H7 (cell line): ENCODE measurements around the gene FBXO2. TPM values are rescaled to one million over a fixed set of nuclear protein-coding genes. Genes with fewer than 3 reads are reported as not detected.
"Not testable (repeated sequence)": the region's sequence is repeated elsewhere in the genome, so short reads cannot be mapped to it uniquely, and the experiment has no call there.

Source experiments
- DNase-seq: peaks from one replicate; pipeline ENCODE4 v3.0.0; 2012
- H3K27me3 ChIP-seq: 2 replicates; pipeline ENCODE4 v1.6.0; 2011; ENCODE audit warnings: mild to moderate bottlenecking, low read length; ENCODE audit not compliant: control insufficient read depth, insufficient read depth
- H3K36me3 ChIP-seq: replicated peaks from 2 replicates; pipeline ENCODE4 v1.5.1; 2011; ENCODE audit warnings: low read length; ENCODE audit not compliant: control insufficient read depth, insufficient read depth
- H3K4me3 ChIP-seq: 2 replicates; pipeline ENCODE4 v1.5.1; 2011; ENCODE audit warnings: low read depth, mild to moderate bottlenecking, control low read depth, low read length, moderate library complexity; ENCODE audit not compliant: insufficient read depth
- total RNA-seq: library from RNA; depleted of rRNA; stranded (reverse); fragments of >200 nt; shearing (Covaris generic); gene quantifications from 2 replicates; pipeline ENCODE4 v1.2.3, GENCODE V29; 2014

Gene FBXO2
- total RNA-seq, 1 experiment from 2014 or later: 46.7 TPM

DNA sequence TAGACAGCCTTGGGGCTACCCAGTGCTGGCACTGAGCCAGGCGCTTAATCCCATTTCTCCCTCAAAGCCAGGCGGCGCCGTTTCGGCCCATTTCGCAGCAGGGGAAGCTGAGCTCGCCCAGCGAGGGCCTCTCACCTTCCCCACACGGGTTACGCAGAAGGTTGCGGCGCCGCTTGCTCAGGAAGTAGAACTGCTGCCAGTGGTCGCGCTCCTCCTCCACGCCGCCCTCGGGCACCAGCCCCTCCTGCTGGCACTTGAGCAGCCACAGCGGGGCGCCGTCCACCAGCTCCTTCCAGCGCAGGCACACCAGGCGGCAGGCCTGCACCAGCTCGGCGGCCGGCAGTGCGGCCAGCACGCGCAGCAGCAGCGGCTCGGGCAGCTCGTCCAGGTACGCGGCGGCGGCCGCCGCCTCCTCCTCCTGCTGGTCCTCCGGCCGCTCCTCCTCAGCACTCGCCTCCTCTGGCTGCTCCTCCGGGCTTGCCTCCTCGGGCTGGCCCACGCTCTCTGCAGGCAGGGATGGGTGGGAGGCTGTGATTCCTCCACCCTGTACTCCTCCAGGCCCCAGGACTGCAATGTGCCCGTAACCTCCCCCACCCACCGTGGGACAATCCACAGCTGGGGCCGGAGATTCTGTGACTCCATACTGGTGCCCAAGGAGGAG, 3.8 kb downstream of the FBXO2 start:
- peak; percentile 87 for DNase-seq
- H3K36me3 ChIP-seq: no peaks in the 10 kb centered on the region; the same call in 1 of the 2 replicates
- peaks cover 51% of the 10 kb centered on the region for H3K27me3 ChIP-seq
- H3K4me3 ChIP-seq: peak overlapping the region; percentile 16; the same call in 1 of the 2 replicates

DNA sequence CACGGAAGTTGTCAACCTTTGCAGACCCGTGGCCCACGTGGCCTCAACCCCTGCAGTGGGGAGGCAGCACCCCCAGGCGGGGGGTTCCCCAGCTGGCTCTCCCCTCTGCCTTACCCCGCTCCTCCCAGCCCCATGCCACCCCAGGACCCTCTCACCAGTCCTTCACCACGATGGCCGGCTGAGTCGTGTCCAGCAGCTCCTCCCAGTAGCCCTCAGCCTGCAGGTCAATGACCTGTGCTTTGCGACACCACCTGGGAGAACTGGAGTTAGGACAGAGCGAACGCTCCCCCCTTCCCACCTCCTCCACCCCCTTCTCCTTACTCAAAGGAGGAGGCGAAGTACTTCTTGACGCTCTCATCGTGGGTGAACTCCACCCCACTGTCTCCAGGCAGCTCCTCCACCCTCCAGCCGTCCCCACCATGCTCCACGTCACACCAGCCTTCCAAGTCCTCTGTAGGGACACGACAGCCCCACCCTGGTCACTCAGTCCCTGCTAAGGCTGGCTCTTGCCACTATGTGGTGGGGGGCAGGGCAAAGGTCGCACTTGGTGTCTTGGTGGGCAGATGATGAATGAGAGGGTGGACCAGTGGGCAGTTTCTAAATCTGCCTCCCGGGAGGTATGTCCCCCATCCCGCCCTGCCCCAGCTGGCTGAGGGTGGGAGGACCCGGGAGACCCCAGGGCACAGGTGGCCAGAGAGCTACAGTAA, 4.5 kb downstream of the FBXO2 start:
- DNase-seq: no peak
- no peak overlapping the region for H3K4me3 ChIP-seq
- peaks cover 51% of the 10 kb centered on the region for H3K27me3 ChIP-seq
- H3K36me3 ChIP-seq: no peaks in the 10 kb centered on the region; the same call in 1 of the 2 replicates

- H3K36me3 ChIP-seq: no peaks in the 10 kb centered on the region; the same call in 1 of the 2 replicates
- no peak for DNase-seq
- H3K27me3 ChIP-seq: peaks cover 51% of the 10 kb centered on the region
- peak overlapping the region; percentile 44 for H3K4me3 ChIP-seq
These were observed 5.0 kb downstream of the FBXO2 start for GRCh38 chr1:11649237-11649623.

DNA sequence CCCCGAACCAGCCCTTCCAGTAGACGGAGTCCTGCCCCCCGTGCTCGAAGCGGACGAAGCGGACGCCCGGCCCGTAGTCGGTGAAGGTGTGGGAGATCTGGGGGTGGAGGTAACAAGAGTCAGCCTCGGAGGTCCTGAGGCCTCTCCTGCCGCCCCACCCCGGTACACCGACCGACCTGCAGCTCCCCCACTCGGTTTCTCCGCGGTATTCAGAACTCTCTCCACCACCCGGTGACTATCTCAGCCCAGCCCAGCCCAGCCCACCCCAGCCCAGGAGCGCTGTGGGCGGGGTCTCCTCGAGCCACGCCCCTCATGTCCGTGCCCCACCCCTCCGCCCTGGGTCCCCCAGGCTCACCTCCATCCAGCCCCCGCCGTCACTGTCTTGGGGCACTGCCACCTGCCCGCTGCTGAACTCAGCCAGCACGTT, 5.5 kb downstream of the FBXO2 start:
- Histone ChIP-seq H3K36me3 (no peaks in the 10 kb centered on the region; the same call in 1 of the 2 replicates), H3K27me3 (peaks cover 47% of the 10 kb centered on the region), H3K4me3 (peak overlapping the region; percentile 44)
- peak; percentile 96 for DNase-seq

DNA sequence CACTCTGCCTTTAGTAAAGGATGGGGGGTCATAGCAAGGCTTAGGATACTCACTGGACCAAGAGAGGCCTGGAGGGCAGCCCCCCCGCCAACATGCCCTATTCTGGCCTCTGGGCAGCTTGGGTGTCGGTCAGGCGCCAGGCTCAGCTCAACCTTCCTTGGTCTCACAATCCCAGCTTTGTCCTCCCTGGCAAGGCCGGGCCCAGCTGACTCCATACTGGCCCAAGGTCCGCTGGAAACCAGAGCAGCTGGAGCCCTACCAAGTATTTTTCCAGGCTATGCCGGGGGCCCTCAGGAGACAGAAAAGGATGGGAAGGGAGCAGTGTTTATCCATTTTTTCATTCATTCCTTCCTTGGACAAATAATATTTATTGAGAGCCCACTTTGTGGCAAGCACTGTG, 6.2 kb downstream of the FBXO2 start:
- Histone ChIP-seq H3K4me3 (no peak overlapping the region), H3K27me3 (peaks cover 41% of the 10 kb centered on the region), H3K36me3 (no peaks in the 10 kb centered on the region; the same call in 1 of the 2 replicates)
- no peak for DNase-seq

DNA sequence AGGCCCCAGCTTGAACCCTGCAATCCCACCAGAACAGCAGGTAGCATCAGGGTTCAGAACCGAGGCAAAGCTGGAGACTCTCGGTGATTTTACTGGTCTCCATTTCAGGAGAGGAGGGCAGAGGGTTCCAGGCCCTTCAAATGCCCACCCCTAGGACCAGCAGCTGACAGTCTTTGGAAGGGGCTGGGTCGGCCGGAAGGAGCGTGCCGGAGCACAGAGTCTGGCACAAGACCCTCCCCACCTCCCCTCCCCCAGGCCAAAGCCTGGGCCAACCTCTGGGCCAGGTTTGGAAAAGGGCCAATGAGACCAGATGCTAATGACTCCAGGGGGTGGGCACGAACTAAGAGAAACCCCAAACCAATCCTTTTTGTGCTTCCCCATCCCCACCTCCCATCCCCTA, 6.9 kb downstream of the FBXO2 start:
- Histone ChIP-seq H3K27me3 (peaks cover 35% of the 10 kb centered on the region), H3K36me3 (no peaks in the 10 kb centered on the region; the same call in 1 of the 2 replicates), H3K4me3 (no peak overlapping the region)
- DNase-seq: no peak

DNA sequence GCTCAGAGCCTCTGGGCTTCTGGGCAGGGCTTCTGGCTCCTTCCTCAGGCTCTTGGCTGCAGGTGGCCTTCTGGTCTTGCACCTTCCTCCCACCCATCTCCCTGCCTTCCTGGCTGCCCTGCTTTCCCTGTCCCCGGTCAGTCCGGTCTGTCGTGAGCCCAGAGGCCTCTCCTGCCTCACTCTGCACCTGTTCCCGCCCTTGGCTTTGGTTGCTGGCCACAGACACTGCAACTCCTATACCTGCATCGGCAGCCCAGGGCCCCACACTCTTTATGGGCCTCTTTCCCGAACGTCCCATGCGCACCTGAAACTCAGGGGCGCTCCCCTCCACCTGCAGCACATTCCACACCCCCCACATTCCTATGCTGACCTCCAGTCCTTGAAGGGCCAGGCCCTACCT, 7.9 kb downstream of the FBXO2 start:
- H3K36me3 ChIP-seq: no peaks in the 10 kb centered on the region; the same call in 1 of the 2 replicates
- H3K27me3 ChIP-seq: peaks cover 32% of the 10 kb centered on the region
- H3K4me3 ChIP-seq: no peak overlapping the region
- no peak for DNase-seq

DNA sequence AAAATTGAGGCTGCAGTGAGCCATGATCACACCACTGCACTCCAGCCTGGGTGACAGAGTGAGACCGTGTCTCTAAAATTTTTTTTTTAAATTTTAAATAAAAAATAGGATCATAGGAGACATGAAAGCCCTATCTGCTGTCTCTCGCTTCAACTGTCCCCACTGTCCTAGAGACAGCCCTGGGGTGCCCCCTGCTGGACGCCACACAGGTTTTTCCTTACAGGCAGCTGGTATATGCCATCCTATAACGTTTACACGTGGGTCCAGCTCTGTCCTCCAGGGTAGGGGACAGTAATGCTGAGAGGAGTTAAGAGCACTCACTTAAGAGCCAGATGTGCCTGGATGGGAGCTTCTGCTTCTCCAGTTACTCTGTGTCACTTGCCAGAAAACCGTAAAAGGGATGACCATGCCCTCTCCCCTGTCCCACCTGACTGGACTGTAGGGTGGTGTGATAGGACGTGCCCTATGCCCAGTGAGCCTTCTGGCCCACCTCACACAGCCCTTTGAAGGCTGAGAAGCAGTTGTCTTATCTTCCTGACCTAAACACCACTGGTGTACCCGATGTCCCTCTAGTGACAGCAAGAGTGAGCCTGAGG, 8.5 kb downstream of the FBXO2 start:
- peak; percentile 86 for DNase-seq
- peaks cover 26% of the 10 kb centered on the region for H3K27me3 ChIP-seq
- no peaks in the 10 kb centered on the region; the same call in 1 of the 2 replicates for H3K36me3 ChIP-seq
- H3K4me3 ChIP-seq: no peak overlapping the region

GRCh38 chr1:11645270-11645669, 9.0 kb downstream of the FBXO2 start:
- no peak for DNase-seq
- no peaks in the 10 kb centered on the region; the same call in 1 of the 2 replicates for H3K36me3 ChIP-seq
- H3K4me3 ChIP-seq: no peak overlapping the region
- peaks cover 22% of the 10 kb centered on the region for H3K27me3 ChIP-seq

- Histone ChIP-seq H3K4me3 (no peak overlapping the region), H3K36me3 (no peaks in the 10 kb centered on the region; the same call in 1 of the 2 replicates), H3K27me3 (peaks cover 9% of the 10 kb centered on the region; the same call in 1 of the 2 replicates)
- no peak for DNase-seq
These were observed 10.4 kb downstream of the FBXO2 start for GRCh38 chr1:11643782-11644181.

DNA sequence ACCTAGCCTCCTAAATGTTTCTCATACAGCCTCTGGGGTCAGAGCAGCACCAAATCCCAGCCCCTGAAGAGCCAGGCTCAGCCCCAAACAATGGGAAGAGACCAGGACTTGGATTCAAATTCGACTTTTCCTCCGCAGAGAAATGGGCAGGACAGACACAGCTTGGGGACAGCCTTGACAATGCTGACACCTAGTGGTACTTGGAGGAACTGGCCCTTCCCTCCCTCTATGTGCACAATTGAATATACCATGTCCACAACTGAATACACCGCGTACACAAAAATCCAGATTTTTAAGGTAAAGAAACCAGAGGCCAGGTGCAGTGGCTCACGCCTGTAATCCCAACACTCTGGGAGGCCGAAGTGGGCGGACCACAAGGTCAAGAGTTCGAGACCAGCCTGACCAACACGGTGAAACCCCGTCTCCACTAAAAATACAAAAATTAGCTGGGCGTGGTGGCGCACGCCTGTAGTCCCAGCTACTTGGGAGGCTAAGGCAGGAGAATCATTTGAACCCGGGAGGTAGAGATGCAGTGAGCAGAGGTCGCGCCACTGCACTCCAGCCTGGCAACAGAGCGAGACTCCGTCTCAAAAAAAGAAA, 11.7 kb downstream of the FBXO2 start:
- H3K36me3 ChIP-seq, H3K4me3 ChIP-seq, H3K27me3 ChIP-seq: not testable (repeated sequence)
- DNase-seq: peak; percentile 88

- no peaks in the 10 kb centered on the region; the same call in 1 of the 2 replicates for H3K36me3 ChIP-seq
- no peaks in the 10 kb centered on the region for H3K27me3 ChIP-seq
- DNase-seq: no peak
These were observed 12.4 kb downstream of the FBXO2 start for GRCh38 chr1:11641776-11642305.

DNA sequence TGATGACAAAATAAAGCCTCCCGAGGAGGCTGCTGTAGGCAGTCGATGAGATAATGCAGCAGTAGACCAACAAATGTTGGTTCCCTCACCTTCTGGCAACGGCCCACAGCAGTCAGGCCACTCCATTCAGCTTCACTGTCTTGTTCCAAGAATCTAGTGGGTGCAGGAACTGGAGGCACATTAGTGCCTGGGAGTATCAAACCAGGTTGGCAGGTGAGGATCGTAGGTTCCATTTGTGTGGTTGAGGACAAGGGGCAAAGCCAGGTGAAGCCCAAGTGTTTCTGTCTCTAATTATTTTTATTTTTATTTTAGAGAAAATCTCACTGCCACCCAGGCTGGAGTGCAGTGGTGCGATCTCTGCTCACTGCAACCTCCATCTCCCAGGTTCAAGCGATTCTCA, 13.3 kb downstream of the FBXO2 start:
- Histone ChIP-seq H3K4me3 (no peak overlapping the region), H3K27me3 (no peaks in the 10 kb centered on the region), H3K36me3 (no peaks in the 10 kb centered on the region)
- no peak for DNase-seq

More at GRCh38 chr1:11641776-11642305, 12.4 kb downstream of the FBXO2 start:
- no peak overlapping the region for H3K4me3 ChIP-seq

GRCh38 chr1:11640101-11640500, 14.1 kb downstream of the FBXO2 start:
- H3K36me3 ChIP-seq: no peaks in the 10 kb centered on the region
- H3K4me3 ChIP-seq: no peak overlapping the region
- DNase-seq: no peak
- H3K27me3 ChIP-seq: no peaks in the 10 kb centered on the region
